GM21723 (cell line): ENCODE data around the gene ARL5A.
"Not testable (repeated sequence)": the region's sequence is repeated elsewhere in the genome, so short reads cannot be mapped to it uniquely, and the experiment has no call there.

Experiments
- ATAC-seq: cut with Tn5 transposase; IDR thresholded peaks from one replicate; pipeline ENCODE4 v1.9.1; 2021; ENCODE audit warnings: mild to moderate bottlenecking, moderate library complexity; ENCODE audit not compliant: unreplicated experiment

Gene ARL5A, protein sequence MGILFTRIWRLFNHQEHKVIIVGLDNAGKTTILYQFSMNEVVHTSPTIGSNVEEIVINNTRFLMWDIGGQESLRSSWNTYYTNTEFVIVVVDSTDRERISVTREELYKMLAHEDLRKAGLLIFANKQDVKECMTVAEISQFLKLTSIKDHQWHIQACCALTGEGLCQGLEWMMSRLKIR

DNA sequence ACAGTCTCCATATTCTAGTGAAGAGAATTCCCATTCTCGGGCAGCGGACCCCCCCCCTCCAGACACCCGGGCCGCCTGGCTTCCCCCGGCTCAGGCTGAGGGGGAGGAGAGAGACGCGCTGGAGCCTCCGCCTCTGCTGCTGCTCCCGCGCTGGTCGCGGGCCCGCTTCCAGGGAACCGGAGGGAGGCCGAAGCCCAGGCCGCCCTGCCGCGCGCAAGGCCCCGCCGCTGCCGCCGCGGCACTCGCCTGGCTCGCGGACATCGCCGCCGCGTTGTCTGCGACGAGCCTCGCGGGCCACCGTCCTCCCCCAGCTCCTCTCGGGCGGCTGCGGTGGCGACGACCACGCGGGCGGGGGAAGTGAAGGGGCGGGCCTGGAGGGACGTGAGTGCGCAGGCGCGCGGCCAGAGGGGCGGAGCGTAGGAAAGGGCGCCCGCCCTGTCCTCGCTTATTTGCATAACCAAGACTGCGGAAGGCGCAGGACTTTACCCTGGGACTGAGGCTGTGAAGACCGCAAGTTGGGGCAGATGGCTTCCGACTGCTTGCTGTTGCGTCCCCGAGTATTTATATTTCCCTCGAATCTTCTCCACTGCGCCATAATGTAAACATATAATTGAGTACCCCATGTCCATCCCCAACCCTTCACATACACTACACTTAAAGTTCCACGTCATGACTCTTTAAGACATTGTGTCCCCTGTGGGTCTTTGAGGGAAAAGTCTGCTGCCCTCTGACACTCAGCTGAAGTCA is at the start of gene ARL5A:
TSS of gene ARL5A (minus strand) at position 279 of the 747 bp plus-strand sequence. CDS start at position 34, 245 bp downstream.
- ATAC-seq: peak; percentile 93

GRCh38 chr2:151875631-151876030 is 47.4 kb upstream of the ARL5A start:
- ATAC-seq: not testable (repeated sequence)

GRCh38 chr2:151872463-151872862 is 44.2 kb upstream of the ARL5A start:
- no peak for ATAC-seq

- no peak for ATAC-seq
Measured at GRCh38 chr2:151869291-151869690, 41.1 kb upstream of the ARL5A start.

DNA sequence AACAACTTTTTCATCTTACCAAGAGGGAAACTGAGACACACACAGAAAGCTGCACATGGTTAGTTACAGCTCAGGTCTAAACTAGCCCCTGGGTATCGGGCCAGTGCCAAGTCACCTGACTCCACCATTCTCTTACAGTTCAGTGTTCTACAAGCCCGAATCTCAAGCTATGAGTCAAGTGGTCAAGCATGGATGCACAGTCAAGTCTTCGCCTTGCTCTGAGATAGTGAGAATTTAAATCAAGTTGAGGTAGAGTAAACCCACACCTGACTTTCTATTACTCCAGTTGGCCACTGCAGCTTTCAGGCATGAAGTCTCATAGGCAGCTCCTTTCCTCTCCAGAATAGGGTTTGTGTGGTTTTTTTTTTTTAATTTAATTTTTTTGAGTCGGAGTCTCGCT is 34.5 kb upstream of the ARL5A start:
- peak; percentile 99 for ATAC-seq

GRCh38 chr2:151861174-151861573 is 33.0 kb upstream of the ARL5A start:
- ATAC-seq: no peak

- ATAC-seq: no peak
Measured at GRCh38 chr2:151860613-151861146, 32.5 kb upstream of the ARL5A start.

DNA sequence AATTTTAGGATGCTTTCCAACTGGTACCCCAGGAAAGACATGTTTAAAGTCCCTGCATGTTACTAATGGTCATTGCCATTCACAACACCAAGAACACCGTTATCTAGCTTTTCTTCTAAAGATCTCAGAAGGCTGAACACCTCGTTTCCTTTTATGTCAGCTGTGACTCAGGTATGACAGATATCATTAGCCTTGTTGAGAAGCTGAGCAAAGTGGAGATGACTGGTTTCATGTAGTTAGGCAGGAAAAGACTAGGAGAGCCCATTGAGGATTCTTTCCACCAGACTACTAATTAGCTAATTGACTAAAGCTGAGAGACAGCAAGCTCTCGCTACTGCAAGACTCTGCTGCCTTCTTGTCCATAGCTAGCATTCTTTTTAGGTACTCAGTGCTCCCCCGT is 32.0 kb upstream of the ARL5A start:
- ATAC-seq: no peak

GRCh38 chr2:151857650-151858049 is 29.4 kb upstream of the ARL5A start:
- no peak for ATAC-seq

DNA sequence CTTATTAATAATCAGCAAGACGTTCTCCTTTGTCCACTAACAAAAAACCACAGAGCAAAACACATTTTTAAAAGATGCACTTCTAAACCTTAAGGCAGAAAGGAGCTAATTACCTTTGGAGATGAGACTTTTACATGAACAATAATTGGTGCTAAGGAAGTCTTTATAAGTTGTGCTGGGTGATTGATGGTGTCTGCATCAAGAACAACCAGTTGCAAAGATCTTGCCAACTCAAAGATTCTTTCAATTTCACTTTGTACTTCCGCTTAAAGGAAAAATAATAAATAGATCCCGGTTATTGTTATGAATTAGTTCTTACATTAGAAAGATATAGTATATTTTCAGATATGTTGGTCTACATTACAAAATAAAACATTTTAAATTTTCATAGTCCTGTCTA is 26.9 kb upstream of the ARL5A start:
- no peak for ATAC-seq

DNA sequence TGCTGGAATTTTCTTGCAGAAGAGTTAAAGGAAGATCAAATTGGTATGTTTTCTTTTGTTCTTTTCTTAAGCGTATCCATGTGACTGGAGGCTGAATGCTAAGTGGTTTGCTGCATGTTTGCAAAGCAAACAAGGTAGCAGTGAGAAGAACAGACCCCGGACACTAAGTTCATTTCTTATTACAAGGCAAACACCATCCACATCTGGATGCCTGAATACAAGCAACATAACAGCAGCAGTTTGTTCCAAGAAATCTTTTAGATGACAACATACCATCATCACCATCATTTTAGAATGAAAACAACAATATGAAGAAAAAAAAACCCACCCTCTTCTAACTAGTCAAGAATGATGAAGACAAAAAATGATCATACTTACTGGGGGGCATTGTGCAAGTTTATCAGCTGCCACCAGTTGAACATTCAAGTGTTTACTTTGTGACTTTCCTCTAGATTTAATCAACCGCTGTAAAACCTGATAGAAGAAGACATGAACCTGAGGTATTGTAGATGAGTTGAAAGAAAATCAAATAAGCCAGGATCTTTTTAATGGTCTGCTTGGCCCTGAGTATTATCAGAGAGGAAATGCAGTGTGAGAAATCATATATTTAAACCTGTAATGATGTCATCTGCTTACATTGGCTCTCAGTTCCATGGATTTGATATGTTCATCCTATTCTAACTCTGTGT is 25.0 kb upstream of the ARL5A start:
- no peak for ATAC-seq

DNA sequence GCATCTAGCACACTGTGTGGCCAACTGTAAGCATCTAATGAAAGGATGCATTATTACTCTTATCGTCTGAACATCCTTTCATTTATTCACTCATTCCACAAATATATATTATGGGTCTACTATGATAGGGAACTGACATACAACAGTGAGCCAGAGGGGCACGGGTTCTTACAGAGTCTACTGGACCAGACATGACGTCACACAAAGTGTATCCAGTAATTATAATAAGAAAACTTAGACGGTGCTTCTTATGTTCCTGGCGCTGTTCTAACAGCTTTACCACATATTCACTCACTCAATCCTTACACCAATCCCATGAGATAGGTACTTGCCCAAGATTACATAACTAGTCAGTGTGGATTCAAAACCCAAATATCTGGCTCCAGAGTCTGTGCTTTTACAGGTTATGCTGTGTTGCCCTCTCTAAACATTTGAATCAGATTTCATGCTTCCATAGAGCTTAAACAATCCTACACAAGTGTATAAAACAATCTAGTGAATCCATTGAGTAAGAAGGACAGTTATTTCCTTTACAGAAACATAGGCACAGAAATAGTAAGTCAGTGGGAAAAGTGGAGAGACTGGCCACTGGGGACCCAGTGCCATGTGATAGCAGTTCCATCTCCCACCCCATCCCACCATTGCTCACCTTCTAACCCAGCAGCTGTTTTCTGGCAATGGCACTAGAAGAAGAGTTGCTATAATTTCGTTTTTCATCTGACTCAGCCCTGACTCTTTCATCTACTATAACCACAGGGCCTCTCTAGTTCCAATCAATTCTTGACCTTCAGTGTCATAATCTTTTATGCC is 24.2 kb upstream of the ARL5A start:
- no peak for ATAC-seq

GRCh38 chr2:151851761-151852160 is 23.5 kb upstream of the ARL5A start:
- ATAC-seq: no peak

- ATAC-seq: no peak
Measured at GRCh38 chr2:151849413-151850010, 21.3 kb upstream of the ARL5A start.

DNA sequence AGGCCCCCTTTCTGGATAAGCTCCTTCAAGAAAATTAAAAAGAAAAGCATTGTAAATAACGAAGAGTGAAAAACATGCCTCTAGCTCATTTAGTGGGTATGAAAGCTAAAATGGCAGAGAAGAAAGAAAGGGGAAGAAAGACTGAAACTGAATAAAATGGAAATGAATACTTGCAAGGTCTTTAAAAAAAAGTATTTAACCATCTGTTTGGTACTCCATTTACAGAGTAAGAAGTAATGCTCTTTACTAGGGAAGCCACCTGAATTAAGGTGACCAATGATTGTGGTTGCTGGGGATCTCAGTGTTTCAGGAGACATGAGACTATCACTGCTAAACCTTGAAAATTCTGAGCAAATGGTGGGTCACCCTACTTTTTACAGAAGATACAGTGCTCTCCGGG is 17.7 kb upstream of the ARL5A start:
- peak; percentile 61 for ATAC-seq

GRCh38 chr2:151845481-151845880 is 17.3 kb upstream of the ARL5A start:
- no peak for ATAC-seq

- ATAC-seq: no peak
Measured at GRCh38 chr2:151844211-151844896, 16.1 kb upstream of the ARL5A start.

GRCh38 chr2:151843691-151844061 is 15.5 kb upstream of the ARL5A start:
- no peak for ATAC-seq

DNA sequence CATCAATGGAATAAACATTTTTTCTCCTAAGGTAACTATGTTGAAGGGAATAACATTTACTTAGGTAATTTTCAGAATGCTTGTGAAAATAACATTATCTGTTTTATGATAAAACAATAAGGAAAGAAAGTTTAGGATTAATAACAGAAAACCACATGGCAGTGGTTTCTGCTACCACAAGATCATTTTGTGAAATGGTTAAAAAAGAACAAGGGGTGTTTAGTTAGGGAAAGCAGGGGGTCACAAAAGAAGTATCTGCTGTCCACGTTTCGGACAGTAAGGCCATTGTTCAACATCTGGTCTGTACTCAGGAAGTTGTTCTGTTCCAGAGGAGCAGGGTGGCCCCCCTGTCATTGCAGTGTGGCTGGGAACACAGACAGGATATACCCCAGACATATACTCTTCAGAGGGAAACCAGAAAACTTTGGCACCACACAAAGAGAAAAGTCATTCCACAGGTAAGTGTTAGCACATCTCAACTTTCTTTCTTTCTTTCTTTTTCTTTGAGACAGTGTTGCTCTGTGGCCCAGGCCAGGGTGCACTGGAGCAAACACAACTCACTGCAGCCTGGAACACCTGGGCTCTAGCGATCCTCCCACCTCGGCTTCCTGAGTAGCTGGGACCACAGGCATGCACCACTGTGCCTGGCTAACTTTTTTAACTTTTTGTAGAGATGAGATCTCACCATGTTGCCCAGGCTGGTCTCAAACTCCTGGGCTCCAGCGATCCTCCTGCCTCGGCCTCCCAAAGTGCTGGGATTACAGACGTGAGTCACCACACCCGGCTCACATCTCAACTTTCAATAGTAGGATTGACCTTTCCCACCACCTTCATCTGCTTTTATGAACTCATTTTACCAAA is 14.8 kb upstream of the ARL5A start:
- peak; percentile 33 for ATAC-seq
